Heart right ventricle (tissue), 16 donors: ENCODE measurements around the gene MAOA. TPM values are rescaled to one million over a fixed set of nuclear protein-coding genes. Genes with fewer than 3 reads are reported as not detected.

Experiments used
- ATAC-seq, 8 donors: fragments of 200-7000 bp; cut with Tn5 transposase; one replicate each; pipeline ENCODE4 v1.9.1; 2020; ENCODE audit warnings: mild to moderate bottlenecking in 8 of 8, moderate library complexity in 8 of 8, moderate number of reproducible peaks in 1 of 8
- DNase-seq, 2 donors: peaks; one replicate each; pipeline ENCODE4 v3.0.0-alpha.2; 2020
- H3K27ac ChIP-seq, 10 donors: fragments of 200-600 bp; sonication (generic) in 2 of 10; one replicate each; pipeline versions ENCODE4 v1.5.0 to v1.8.0; 2020 to 2022; ENCODE audit warnings: mild to moderate bottlenecking in 3 of 10
- H3K27me3 ChIP-seq, 7 donors: fragments of 200-600 bp; one replicate each; pipeline ENCODE4 v1.8.0; 2021 to 2022; ENCODE audit warnings: mild to moderate bottlenecking in 2 of 7
- H3K36me3 ChIP-seq, 9 donors: fragments of 200-600 bp; sonication (generic) in 1 of 9; one replicate each; pipeline versions ENCODE4 v1.5.0 to v1.8.0; 2020 to 2022; ENCODE audit warnings: mild to moderate bottlenecking in 2 of 9
- H3K4me1 ChIP-seq, 9 donors: fragments of 200-600 bp; sonication (generic) in 1 of 9; one replicate each; pipeline versions ENCODE4 v1.5.0 to v1.8.0; 2020 to 2022; ENCODE audit warnings: mild to moderate bottlenecking in 4 of 9
- H3K4me3 ChIP-seq, 10 donors: fragments of 200-600 bp; sonication (generic) in 2 of 10; one replicate each; pipeline versions ENCODE4 v1.5.0 to v1.8.0; 2020 to 2022; ENCODE audit warnings: mild to moderate bottlenecking in 7 of 10, moderate library complexity in 2 of 10
- H3K9me3 ChIP-seq, 11 donors: fragments of 200-600 bp in 10 of 11; sonication (generic) in 2 of 11; one replicate each; pipeline versions ENCODE4 v1.5.0 to v1.8.0; 2013 to 2022; ENCODE audit warnings: mild to moderate bottlenecking in 2 of 11, control low read depth in 1 of 11, moderate library complexity in 1 of 11
- CTCF ChIP-seq, 9 donors: fragments of 200-600 bp; sonication (generic) in 2 of 9; IDR thresholded peaks; one replicate each; pipeline versions ENCODE4 v1.5.0 to v1.8.0; 2021 to 2022; ENCODE audit warnings: antibody characterized with exemption in 9 of 9, mild to moderate bottlenecking in 5 of 9, moderate library complexity in 1 of 9
- WGBS, 2 donors: extraction: QIAGEN DNeasy Blood & Tissue Kit; methylation state at CpG; one replicate each; pipeline ENCODE4 v1.1.7; 2013; ENCODE audit warnings: inconsistent platforms in 1 of 2; 5-methylcytosine and 5-hydroxymethylcytosine counted together
- intact Hi-C, 10 donors: fragments of 100-400 bp; cut with DNase I; formaldehyde crosslinking; loops; one replicate each; pipeline versions ENCODE4 v1.11.1 to v1.14.2; 2022
- polyA plus RNA-seq, 2 donors: library from polyadenylated mRNA; stranded (reverse); fragments of 200-250 nt; gene quantifications; one replicate each; pipeline ENCODE4 v1.2.3, GENCODE V29; 2013
- total RNA-seq, 10 donors: library from RNA; stranded (reverse); fragmentation: NEBNext Ultra II Directional in 3 of 10; extraction: Animal tissue kit (Norgen Biotek cat#: 25700) in 3 of 10; gene quantifications; one replicate each; pipeline versions ENCODE4 v1.2.1 to v1.2.4, GENCODE V29; 2021 to 2023
- donor health status: Arrhythmogenic right ventricular cardiomyopathy.
- donor health status: ischemic (EF 13 %, LVEDD 7.1; RV severe dilation, severe dysfunction).
- donor health status: healthy with polysubstance abuse.
- donor health status: DM: no; HTN: yes; CAD: no.
- donor health status: DM: no; HTN: no; CAD: no.
- donor health status: ischemic (EF 25% LVEDD 6.9; RV normal size, moderate dysfunction).
- donor health status: ischemic (EF 25% LVEDD 5.7; RV mildly dilated, moderate dysfunction).
- donor health status: healthy.
- donor health status: DM: yes; HTN: yes; CAD: no.
- donor health status: Ischemic cardiomyopathy.
- donor health status: ischemic (EF 35%, LVEDD 5.7; RV mildly dilated, moderate dysfunction).
- donor health status: nonischemic (EF 11% LVEDD 7.7; RV severe dilation, severe dysfunction).
- donor health status: DM: yes; HTN: yes; CAD: no.
- donor health status: PGD.
- donor health status: ischemic (EF 29% LVEDD 5.4; RV normal size, mild dysfunction).
- donor health status: nonischemic (EF 23%, LVEDD 6.1; RV moderate dilation, normal function).

MAOA gene
- total and polyA plus RNA-seq, 12 donors = 25.7 to 152 (median 87.8) TPM

- no peak overlapping the region for H3K27ac ChIP-seq
- H3K9me3 ChIP-seq = peaks cover 0 to 11% (median 0%) of the 10 kb centered on the region in 11 donors
- H3K4me3 ChIP-seq = no peak overlapping the region
- peaks cover 0 to 5% (median 0%) of the 10 kb centered on the region in 7 donors for H3K27me3 ChIP-seq
- 88 to 95% methylated on average over 5 of the region's 5 CpGs for WGBS, 2 donors
- intact Hi-C loops = no loop called here
- TF ChIP-seq CTCF (IDR thresholded peaks at IDR 0.05) = no peak
- ATAC-seq = no peak
- peaks cover 0 to 6% (median 0%) of the 10 kb centered on the region in 9 donors for H3K36me3 ChIP-seq
- DNase-seq = no peak
- no peaks in the 10 kb centered on the region for H3K4me1 ChIP-seq
Measured at GRCh38 chrX:43785930-43786591, 130.0 kb downstream of the MAOA start.

Other genes with a start within 250 kb of the MAOA start
- gene MAOB, start 226.2 kb downstream of the MAOA start, total RNA-seq = 100 to 1,000 TPM; 103 to 173 (median 146) TPM
- 10 to 100 TPM; 24.7 to 33.6 TPM for gene MAOB, start 226.2 kb downstream of the MAOA start, polyA plus RNA-seq